Calu3 (cell line): Measurements from ENCODE around the gene SLC25A29. TPM values are rescaled to one million over a fixed set of nuclear protein-coding genes. Genes with fewer than 3 reads are reported as not detected.
A peak's percentile ranks its signal among the peaks of the same experiment; 100 is the strongest.

Experiments used
- BruUV-seq: library from RNA; stranded (reverse); fragments of 400-500 nt; replicated peaks from 2 replicates; lab custom pipeline; 2021; lab: Mats Ljungman, UMichigan
- CTCF ChIA-PET: fragments of 300-600 bp; sonication (Branson Sonifier 250); formaldehyde crosslinking; loops from one replicate; lab custom pipeline; 2022; ENCODE audit warnings: antibody characterized with exemption; lab: Charles Lee
- DNase-seq: peaks from one replicate; pipeline ENCODE4 v3.0.0; 2022
- H3K27ac Mint-ChIP-seq: one replicate; pipeline ENCODE4 v1.8.0; 2022; ENCODE audit warnings: mixed read lengths; ENCODE audit not compliant: unreplicated experiment
- H3K27me3 Mint-ChIP-seq: one replicate; pipeline ENCODE4 v1.8.0; 2022; ENCODE audit warnings: mixed read lengths; ENCODE audit not compliant: unreplicated experiment
- H3K36me3 Mint-ChIP-seq: one replicate; pipeline ENCODE4 v1.8.0; 2022; ENCODE audit warnings: mild to moderate bottlenecking, moderate library complexity, mixed read lengths; ENCODE audit not compliant: insufficient read depth, unreplicated experiment
- H3K4me1 Mint-ChIP-seq: one replicate; pipeline ENCODE4 v1.8.0; 2022; ENCODE audit warnings: mild to moderate bottlenecking, low read depth, mixed read lengths; ENCODE audit not compliant: unreplicated experiment
- H3K4me3 Mint-ChIP-seq: one replicate; pipeline ENCODE4 v1.8.0; 2022; ENCODE audit warnings: mild to moderate bottlenecking, low read depth, moderate library complexity, mixed read lengths; ENCODE audit not compliant: unreplicated experiment
- H3K9me3 Mint-ChIP-seq: one replicate; pipeline ENCODE4 v1.8.0; 2022; ENCODE audit warnings: low read depth, mixed read lengths; ENCODE audit not compliant: unreplicated experiment
- CTCF ChIP-seq: fragments of 200-600 bp; IDR thresholded peaks from one replicate; pipeline ENCODE4 v1.8.0; 2022; ENCODE audit warnings: antibody characterized with exemption; ENCODE audit not compliant: unreplicated experiment
- intact Hi-C: fragments of 100-400 bp; cut with micrococcal nuclease; formaldehyde crosslinking; loops from one replicate; pipeline ENCODE4 v1.10.0; 2022; ENCODE audit not compliant: unreplicated experiment
- total RNA-seq: library from RNA; stranded (reverse); gene quantifications from 2 replicates; pipeline ENCODE4 v1.2.3, GENCODE V29; 2022

The SLC25A29 gene
- total RNA-seq, 1 experiment from 2014 or later: 68.4 TPM

- TF ChIP-seq CTCF: no peak
- no peaks in the 10 kb centered on the region for H3K4me1 Mint-ChIP-seq
- no peak overlapping the region for H3K4me3 Mint-ChIP-seq
- no peak overlapping the region for H3K27ac Mint-ChIP-seq
- no peak for DNase-seq
- peaks cover 40% of the 10 kb centered on the region for H3K27me3 Mint-ChIP-seq
- CTCF ChIA-PET: no interaction called here
- peaks cover 4% of the 10 kb centered on the region for H3K36me3 Mint-ChIP-seq
- BruUV-seq: no TSS peak
- H3K9me3 Mint-ChIP-seq: no peaks in the 10 kb centered on the region
- intact Hi-C loops: no loop called here
These were observed 15.4 kb upstream of the SLC25A29 start for GRCh38 chr14:100321473-100322137.

GRCh38 chr14:100320157-100320856, 14.1 kb upstream of the SLC25A29 start:
- no peaks in the 10 kb centered on the region for H3K4me1 Mint-ChIP-seq
- BruUV-seq: no TSS peak
- intact Hi-C loops: no loop called here
- TF ChIP-seq CTCF: no peak
- H3K9me3 Mint-ChIP-seq: no peaks in the 10 kb centered on the region
- no peak overlapping the region for H3K4me3 Mint-ChIP-seq
- DNase-seq: no peak
- CTCF ChIA-PET: no interaction called here
- H3K27me3 Mint-ChIP-seq: peaks cover 30% of the 10 kb centered on the region
- H3K27ac Mint-ChIP-seq: no peak overlapping the region
- H3K36me3 Mint-ChIP-seq: peaks cover 4% of the 10 kb centered on the region

- Mint-ChIP-seq H3K4me3 (no peak overlapping the region), H3K9me3 (no peaks in the 10 kb centered on the region), H3K27me3 (peaks cover 16% of the 10 kb centered on the region), H3K36me3 (peaks cover 4% of the 10 kb centered on the region), H3K27ac (no peak overlapping the region), H3K4me1 (no peaks in the 10 kb centered on the region)
- CTCF ChIA-PET: interaction anchor here (0.5 kb wide), 1 partner anchor 10 kb away, joined by 3 read pairs; no protein-coding TSS in a partner anchor
- DNase-seq: peak; percentile 77
- no TSS peak for BruUV-seq
- intact Hi-C loops: no loop called here
- peak; percentile 79 for TF ChIP-seq CTCF
These were observed 11.9 kb upstream of the SLC25A29 start for GRCh38 chr14:100317912-100318808.

GRCh38 chr14:100317389-100317788, 11.1 kb upstream of the SLC25A29 start:
- peaks cover 21% of the 10 kb centered on the region for H3K27me3 Mint-ChIP-seq
- H3K4me1 Mint-ChIP-seq: no peaks in the 10 kb centered on the region
- CTCF ChIA-PET: interaction anchor here (0.5 kb wide), 1 partner anchor 10 kb away, joined by 3 read pairs; no protein-coding TSS in a partner anchor
- no TSS peak for BruUV-seq
- no peak for DNase-seq
- H3K27ac Mint-ChIP-seq: no peak overlapping the region
- intact Hi-C loops: no loop called here
- H3K36me3 Mint-ChIP-seq: no peaks in the 10 kb centered on the region
- no peak for TF ChIP-seq CTCF
- no peak overlapping the region for H3K4me3 Mint-ChIP-seq
- H3K9me3 Mint-ChIP-seq: no peaks in the 10 kb centered on the region
